IPS-18a (cell line): ENCODE data around the gene CAB39L.

Experiments used
- H3K27ac ChIP-seq: one replicate; pipeline ENCODE4 v1.5.1; 2013; ENCODE audit warnings: low read length
- H3K27me3 ChIP-seq: one replicate; pipeline ENCODE4 v1.6.1; 2013; ENCODE audit warnings: mild to moderate bottlenecking, low read length; ENCODE audit not compliant: control insufficient read depth, insufficient read depth
- H3K36me3 ChIP-seq: one replicate; pipeline ENCODE4 v1.6.1; 2013; ENCODE audit warnings: low read depth, low read length; ENCODE audit not compliant: control insufficient read depth
- H3K4me1 ChIP-seq: one replicate; pipeline ENCODE4 v1.6.1; 2013; ENCODE audit warnings: low read depth, low read length; ENCODE audit not compliant: control insufficient read depth
- H3K4me3 ChIP-seq: one replicate; pipeline ENCODE4 v1.5.1; 2013; ENCODE audit warnings: low read length
- H3K9ac ChIP-seq: one replicate; pipeline ENCODE4 v1.6.1; 2013; ENCODE audit warnings: mild to moderate bottlenecking, low read length, moderate library complexity
- H3K9me3 ChIP-seq: one replicate; pipeline ENCODE4 v1.6.1; 2013; ENCODE audit warnings: low read depth, low read length; ENCODE audit not compliant: control insufficient read depth

CAB39L gene

GRCh38 chr13:49366841-49367240 is 77.0 kb downstream of the CAB39L start:
- H3K9me3 ChIP-seq = no peaks in the 10 kb centered on the region
- peaks cover 19% of the 10 kb centered on the region for H3K4me1 ChIP-seq
- no peak overlapping the region for H3K27ac ChIP-seq

GRCh38 chr13:49357694-49358093 is 86.2 kb downstream of the CAB39L start:
- Histone ChIP-seq H3K27ac (no peak overlapping the region), H3K4me3 (no peak overlapping the region), H3K9me3 (no peaks in the 10 kb centered on the region), H3K4me1 (no peaks in the 10 kb centered on the region), H3K36me3 (no peaks in the 10 kb centered on the region), H3K27me3 (no peaks in the 10 kb centered on the region), H3K9ac (no peak overlapping the region)

More at GRCh38 chr13:49366841-49367240, 77.0 kb downstream of the CAB39L start:
- Histone ChIP-seq H3K9ac (no peak overlapping the region), H3K4me3 (no peak overlapping the region), H3K36me3 (no peaks in the 10 kb centered on the region), H3K27me3 (no peaks in the 10 kb centered on the region)

DNA sequence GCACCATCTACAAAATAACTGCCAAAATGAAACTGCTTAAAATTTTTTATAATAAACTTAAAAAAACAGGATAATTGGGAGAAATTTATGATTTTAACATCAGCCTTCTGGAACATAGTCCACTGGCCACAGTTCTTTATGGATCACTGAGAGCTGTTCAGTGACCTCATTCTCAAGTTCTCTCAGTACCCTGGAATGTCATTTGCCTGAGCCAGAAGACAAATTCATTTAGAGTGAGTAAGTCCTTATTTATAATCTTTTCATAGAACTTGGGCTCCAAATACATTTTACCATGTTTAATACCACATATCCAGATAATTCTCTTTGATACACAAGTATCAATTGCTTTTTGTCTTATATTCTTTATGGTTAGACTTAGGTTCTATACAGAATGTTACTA is 87.6 kb downstream of the CAB39L start:
- Histone ChIP-seq H3K4me1 (no peaks in the 10 kb centered on the region), H3K9me3 (no peaks in the 10 kb centered on the region), H3K9ac (no peak overlapping the region), H3K27me3 (no peaks in the 10 kb centered on the region), H3K27ac (no peak overlapping the region), H3K36me3 (no peaks in the 10 kb centered on the region), H3K4me3 (no peak overlapping the region)

DNA sequence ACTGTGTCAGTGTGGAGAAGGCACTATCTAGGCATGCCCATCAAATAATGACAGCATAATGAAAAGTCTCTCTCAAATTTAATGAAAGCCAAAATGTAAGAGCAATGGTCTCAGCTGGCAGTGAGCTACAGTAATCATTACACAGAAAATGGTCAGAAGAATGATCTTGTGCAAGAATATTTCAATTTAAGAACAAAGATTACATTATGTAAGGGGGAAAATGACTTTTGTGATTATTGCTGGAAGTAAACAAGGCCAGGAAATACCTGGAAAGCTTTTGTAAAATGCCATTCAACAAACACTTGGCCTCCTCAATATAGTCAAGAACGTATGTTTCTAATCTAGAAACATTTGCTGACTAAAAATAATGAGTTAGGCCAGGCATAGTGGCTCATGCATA is 89.1 kb downstream of the CAB39L start:
- Histone ChIP-seq H3K9me3 (no peaks in the 10 kb centered on the region), H3K9ac (no peak overlapping the region), H3K36me3 (no peaks in the 10 kb centered on the region), H3K4me1 (no peaks in the 10 kb centered on the region), H3K27me3 (no peaks in the 10 kb centered on the region), H3K4me3 (no peak overlapping the region), H3K27ac (no peak overlapping the region)

DNA sequence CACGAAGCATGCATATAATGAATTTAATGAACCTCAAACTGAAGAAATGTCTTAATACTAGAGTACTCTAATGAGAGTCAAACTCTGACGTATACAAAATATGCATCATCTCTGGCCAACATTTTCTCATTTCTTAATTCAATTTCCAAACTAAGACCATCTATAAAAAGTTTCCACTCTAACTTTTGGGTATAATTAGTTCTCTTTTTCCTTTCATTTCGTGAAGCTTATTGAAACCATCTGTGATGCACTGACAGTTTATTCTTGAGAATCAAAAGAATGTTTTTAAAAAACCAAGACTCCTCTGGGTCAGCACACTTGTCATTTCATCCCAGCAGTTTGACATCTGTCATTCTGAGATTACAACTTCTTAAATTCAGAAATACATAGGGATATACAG is 90.0 kb downstream of the CAB39L start:
- Histone ChIP-seq H3K4me1 (no peaks in the 10 kb centered on the region), H3K9ac (no peak overlapping the region), H3K27me3 (no peaks in the 10 kb centered on the region), H3K27ac (no peak overlapping the region), H3K9me3 (no peaks in the 10 kb centered on the region), H3K36me3 (no peaks in the 10 kb centered on the region), H3K4me3 (no peak overlapping the region)

DNA sequence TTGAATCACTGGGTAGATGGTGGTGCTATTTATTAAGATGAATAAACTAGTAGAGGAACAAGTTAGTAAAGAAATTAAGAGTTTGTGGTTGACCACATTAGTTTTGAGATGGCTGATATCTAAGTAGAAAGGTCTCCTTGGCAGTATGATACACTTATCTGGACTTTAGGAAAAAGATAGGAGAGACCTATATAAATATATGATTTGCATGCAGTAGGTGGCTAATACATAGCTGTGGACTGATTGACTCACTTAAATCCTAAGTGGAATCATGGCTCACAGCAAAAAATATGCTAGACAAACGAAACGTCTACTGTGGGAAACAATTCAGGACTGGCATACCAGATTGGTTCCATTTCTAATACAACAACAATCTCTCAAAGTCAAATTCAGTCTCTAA is 92.0 kb downstream of the CAB39L start:
- no peak overlapping the region for H3K9ac ChIP-seq
- no peaks in the 10 kb centered on the region for H3K36me3 ChIP-seq
- H3K27ac ChIP-seq = no peak overlapping the region
- no peaks in the 10 kb centered on the region for H3K9me3 ChIP-seq
- H3K27me3 ChIP-seq = no peaks in the 10 kb centered on the region
- no peak overlapping the region for H3K4me3 ChIP-seq
- H3K4me1 ChIP-seq = peaks cover 4% of the 10 kb centered on the region

DNA sequence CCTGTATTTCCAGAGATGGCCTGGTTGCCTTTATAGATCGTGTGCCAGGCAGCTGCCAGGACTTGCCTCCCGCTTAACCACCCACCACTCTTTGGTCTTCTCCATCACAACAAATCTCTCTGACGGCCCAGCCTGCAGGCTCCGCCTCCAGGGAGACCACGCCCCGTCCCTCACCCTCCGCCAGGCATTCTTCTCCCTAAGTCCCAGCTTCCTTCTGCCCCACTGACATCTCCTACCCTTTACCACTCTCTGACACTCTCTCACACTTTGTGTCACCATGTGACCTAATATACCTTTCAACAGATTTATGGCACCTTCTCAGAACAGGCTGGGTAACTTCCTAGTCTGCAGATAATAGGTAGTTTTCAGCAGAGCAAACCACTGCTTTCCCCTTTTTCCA is 95.1 kb downstream of the CAB39L start:
- Histone ChIP-seq H3K9ac (no peak overlapping the region), H3K9me3 (no peaks in the 10 kb centered on the region), H3K4me1 (peaks cover 4% of the 10 kb centered on the region), H3K27me3 (no peaks in the 10 kb centered on the region), H3K4me3 (no peak overlapping the region), H3K36me3 (no peaks in the 10 kb centered on the region), H3K27ac (no peak overlapping the region)

- peaks cover 4% of the 10 kb centered on the region for H3K4me1 ChIP-seq
- H3K4me3 ChIP-seq = no peak overlapping the region
- H3K27ac ChIP-seq = no peak overlapping the region
- no peaks in the 10 kb centered on the region for H3K9me3 ChIP-seq
- no peak overlapping the region for H3K9ac ChIP-seq
- no peaks in the 10 kb centered on the region for H3K27me3 ChIP-seq
- H3K36me3 ChIP-seq = no peaks in the 10 kb centered on the region
Observed at GRCh38 chr13:49347650-49348385, 96.0 kb downstream of the CAB39L start.

DNA sequence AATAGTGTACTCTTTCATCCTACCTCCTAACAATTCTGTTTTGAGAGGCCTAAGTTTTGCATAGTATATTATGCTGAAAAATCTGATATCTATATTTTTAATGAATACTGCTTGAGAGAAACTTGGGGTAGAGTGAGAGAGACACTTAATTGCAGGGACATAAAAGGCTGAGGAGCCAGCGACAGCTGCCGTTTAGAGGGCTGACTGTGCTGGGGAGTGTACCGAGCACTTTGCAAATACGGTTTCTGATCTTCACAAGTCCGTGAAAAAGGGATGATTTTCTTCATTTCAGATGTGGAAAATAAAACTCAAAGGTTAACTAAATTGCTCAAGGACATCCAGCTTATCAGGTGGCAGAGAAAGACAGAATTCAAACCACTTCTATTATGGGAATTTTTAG is 97.4 kb downstream of the CAB39L start:
- H3K27me3 ChIP-seq = no peaks in the 10 kb centered on the region
- no peak overlapping the region for H3K27ac ChIP-seq
- peaks cover 4% of the 10 kb centered on the region for H3K4me1 ChIP-seq
- H3K9ac ChIP-seq = no peak overlapping the region
- no peaks in the 10 kb centered on the region for H3K36me3 ChIP-seq
- H3K4me3 ChIP-seq = no peak overlapping the region
- no peaks in the 10 kb centered on the region for H3K9me3 ChIP-seq

- Histone ChIP-seq H3K36me3 (no peaks in the 10 kb centered on the region), H3K4me1 (peaks cover 3% of the 10 kb centered on the region), H3K9ac (no peak overlapping the region), H3K9me3 (no peaks in the 10 kb centered on the region), H3K4me3 (no peak overlapping the region), H3K27me3 (no peaks in the 10 kb centered on the region), H3K27ac (no peak overlapping the region)
Observed at GRCh38 chr13:49343731-49344130, 100.1 kb downstream of the CAB39L start.

DNA sequence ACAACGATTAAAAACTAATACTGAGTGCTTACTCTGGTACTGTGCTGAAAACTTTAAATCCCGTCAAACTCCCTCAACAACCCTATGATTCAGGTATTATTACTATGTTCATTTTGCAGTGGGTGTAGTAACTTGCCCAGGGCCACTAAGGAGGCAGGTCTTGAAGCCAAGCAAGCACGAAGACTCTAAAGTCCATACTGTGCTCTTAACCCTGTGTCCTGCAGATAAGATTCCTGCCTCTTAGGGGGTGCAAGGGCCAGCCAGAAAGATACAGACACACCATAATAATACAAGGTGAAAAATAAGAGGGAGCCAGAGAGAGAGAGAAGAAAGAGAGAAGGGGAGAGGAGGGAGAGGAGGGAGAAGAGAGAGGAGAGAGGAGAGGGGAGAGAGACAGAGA is 100.6 kb downstream of the CAB39L start:
- H3K9me3 ChIP-seq = no peaks in the 10 kb centered on the region
- H3K9ac ChIP-seq = no peak overlapping the region
- no peak overlapping the region for H3K27ac ChIP-seq
- no peaks in the 10 kb centered on the region for H3K27me3 ChIP-seq
- no peaks in the 10 kb centered on the region for H3K36me3 ChIP-seq
- H3K4me1 ChIP-seq = no peaks in the 10 kb centered on the region
- H3K4me3 ChIP-seq = no peak overlapping the region

DNA sequence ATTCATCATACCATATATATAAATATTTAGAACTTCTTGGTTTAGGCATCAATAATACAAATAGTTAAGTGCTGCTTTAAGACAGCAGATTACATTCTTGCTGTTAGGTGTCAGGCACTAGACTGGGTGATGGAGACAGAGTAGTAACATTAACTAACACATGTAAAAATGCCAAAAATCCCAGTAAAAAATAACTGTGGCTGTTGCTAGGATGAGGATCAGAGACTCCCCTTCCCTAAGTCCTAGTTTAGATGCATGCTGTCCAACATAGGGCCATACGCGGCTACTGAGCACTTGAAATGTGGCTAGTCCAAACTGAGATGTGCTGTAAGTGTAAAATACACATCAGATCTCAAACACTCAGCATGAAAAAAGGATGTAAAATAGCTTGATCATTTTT is 101.4 kb downstream of the CAB39L start:
- no peaks in the 10 kb centered on the region for H3K4me1 ChIP-seq
- no peaks in the 10 kb centered on the region for H3K36me3 ChIP-seq
- H3K9me3 ChIP-seq = no peaks in the 10 kb centered on the region
- no peak overlapping the region for H3K9ac ChIP-seq
- no peaks in the 10 kb centered on the region for H3K27me3 ChIP-seq
- H3K27ac ChIP-seq = no peak overlapping the region
- no peak overlapping the region for H3K4me3 ChIP-seq
